ENCODE data around the gene KRIT1. TPM values are rescaled to one million over a fixed set of nuclear protein-coding genes. Genes with fewer than 3 reads are reported as not detected.
A peak's percentile ranks its signal among the peaks of the same experiment; 100 is the strongest.

Gene KRIT1
- total and polyA plus RNA-seq, 2 of the 13 experiments (the other 11 are each of a cell fraction or from before 2014, with no cell fraction given): 29.4 to 37.7 TPM

- POLR2A ChIA-PET: no interaction called here
- Histone ChIP-seq H3K9ac (ENCODE audit: insufficient read depth, low read depth, low read length) (no peak overlapping the region), H3K9me3 (ENCODE audit: low read length) (no peaks in the 10 kb centered on the region), H2AFZ (ENCODE audit: low read length) (no peak overlapping the region), H3K27me3 (ENCODE audit: control insufficient read depth in 1 of 2, insufficient read depth in 2 of 2, low read length in 2 of 2) (no peaks in the 10 kb centered on the region), H3K79me2 (ENCODE audit: insufficient read depth, low read length) (no peaks in the 10 kb centered on the region), H3K27ac (ENCODE audit: extremely low read length, insufficient read depth, low read length) (no peak overlapping the region), H4K20me1 (ENCODE audit: insufficient read depth, low read length) (no peaks in the 10 kb centered on the region), H3K36me3 (replicated peaks in 1 of 2; ENCODE audit: control insufficient read depth in 1 of 2, insufficient read depth in 2 of 2, low read length in 2 of 2) (no peaks in the 10 kb centered on the region), H3K4me3 (replicated peaks in 1 of 3; ENCODE audit: insufficient read depth in 1 of 3, low read depth in 2 of 3, low read length in 3 of 3) (no peak overlapping the region), H3K4me1 (ENCODE audit: insufficient read depth, low read length) (no peaks in the 10 kb centered on the region), H3K4me2 (ENCODE audit: low read depth, low read length) (no peak overlapping the region)
- no peak for DNase-seq (ENCODE audit: low spot score)
- no peak for FAIRE-seq
- TF ChIP-seq THAP11 (CRISPR knock-in tag; IDR thresholded peaks at IDR 0.05): no peak
- no peak for TF ChIP-seq MED8 (CRISPR knock-in tag; IDR thresholded peaks at IDR 0.05; ENCODE audit: insufficient replicate concordance)
- no peak for TF ChIP-seq ZNF446 (CRISPR knock-in tag; IDR thresholded peaks at IDR 0.05)
- no peak for TF ChIP-seq MIER2 (CRISPR knock-in tag; IDR thresholded peaks at IDR 0.05)
- peak in 1 of 2 experiments; percentile 32; a peak in 1 of 4 replicates for TF ChIP-seq MAFK (conservative IDR thresholded peaks at IDR 0.05 in 1 of 2, IDR thresholded peaks at IDR 0.05 in 1 of 2; ENCODE audit: low read length in 2 of 2)
- 14% methylated on average over 3 of the region's 3 CpGs for WGBS (ENCODE audit: low lambda C conversion rate)
- CTCF ChIA-PET (ENCODE audit: low intra/inter-chr PET ratio, low total read pairs): no interaction called here
- ATAC-seq: no peak
- intact Hi-C loops (cut with micrococcal nuclease; ENCODE audit: unreplicated experiment): no loop called here
- BruUV-seq (replicated peaks): no TSS peak
- in situ Hi-C loops (cut with HindIII; ENCODE audit: extremely low pct_ligation_motif_present, low pct_unique_long_range_greater_than_20kb): no loop called here
Measured at GRCh38 chr7:92158660-92159575, 86.8 kb downstream of the KRIT1 start.

GRCh38 chr7:92156990-92157389 is 88.7 kb downstream of the KRIT1 start:
- Histone ChIP-seq H3K4me3 (replicated peaks in 1 of 3; ENCODE audit: insufficient read depth in 1 of 3, low read depth in 2 of 3, low read length in 3 of 3) (no peak overlapping the region), H3K9me3 (ENCODE audit: low read length) (no peaks in the 10 kb centered on the region), H3K27me3 (ENCODE audit: control insufficient read depth in 1 of 2, insufficient read depth in 2 of 2, low read length in 2 of 2) (no peaks in the 10 kb centered on the region), H3K36me3 (replicated peaks in 1 of 2; ENCODE audit: control insufficient read depth in 1 of 2, insufficient read depth in 2 of 2, low read length in 2 of 2) (no peaks in the 10 kb centered on the region), H2AFZ (ENCODE audit: low read length) (no peak overlapping the region), H4K20me1 (ENCODE audit: insufficient read depth, low read length) (no peaks in the 10 kb centered on the region), H3K4me1 (ENCODE audit: insufficient read depth, low read length) (no peaks in the 10 kb centered on the region), H3K79me2 (ENCODE audit: insufficient read depth, low read length) (no peaks in the 10 kb centered on the region), H3K9ac (ENCODE audit: insufficient read depth, low read depth, low read length) (no peak overlapping the region), H3K27ac (ENCODE audit: extremely low read length, insufficient read depth, low read length) (no peak overlapping the region), H3K4me2 (ENCODE audit: low read depth, low read length) (no peak overlapping the region)
- ATAC-seq: no peak
- in situ Hi-C loops (cut with HindIII; ENCODE audit: extremely low pct_ligation_motif_present, low pct_unique_long_range_greater_than_20kb): no loop called here
- intact Hi-C loops (cut with micrococcal nuclease; ENCODE audit: unreplicated experiment): no loop called here
- ChIA-PET POLR2A (no interaction called here), CTCF (ENCODE audit: low intra/inter-chr PET ratio, low total read pairs) (no interaction called here)
- no peak for FAIRE-seq
- BruUV-seq (replicated peaks): no TSS peak
- DNase-seq (ENCODE audit: low spot score): no peak
- no peak for TF ChIP-seq BHLHE40 (IDR thresholded peaks at IDR 0.05; ENCODE audit: low read length)
- no peak for TF ChIP-seq ZNF484 (CRISPR knock-in tag; IDR thresholded peaks at IDR 0.05; ENCODE audit: borderline replicate concordance, low read depth)
- TF ChIP-seq MZF1 (CRISPR knock-in tag; IDR thresholded peaks at IDR 0.05; ENCODE audit: borderline replicate concordance): no peak
- no peak for TF ChIP-seq HOXD1 (CRISPR knock-in tag; IDR thresholded peaks at IDR 0.05)
- no peak for TF ChIP-seq EP300 (IDR thresholded peaks at IDR 0.05; ENCODE audit: low read depth in 2 of 2, low read length in 2 of 2)
- TF ChIP-seq EP300 (CRISPR knock-in tag; IDR thresholded peaks at IDR 0.05; ENCODE audit: borderline replicate concordance): no peak
- no peak for TF ChIP-seq YEATS4 (CRISPR knock-in tag; IDR thresholded peaks at IDR 0.05; ENCODE audit: borderline replicate concordance)
- TF ChIP-seq ZNF646 (CRISPR knock-in tag; IDR thresholded peaks at IDR 0.05): no peak
